H1 (cell line): ENCODE data around the gene XPO5. TPM values are rescaled to one million over a fixed set of nuclear protein-coding genes. Genes with fewer than 3 reads are reported as not detected.
"Not testable (repeated sequence)": the region's sequence is repeated elsewhere in the genome, so short reads cannot be mapped to it uniquely, and the experiment has no call there.

ENCODE experiments used
- CTCF ChIA-PET: fragments of 300-600 bp; sonication (Branson Sonifier 250); formaldehyde crosslinking; loops from one replicate; lab custom pipeline; 2021; ENCODE audit not compliant: partially characterized antibody; lab: Charles Lee
- POLR2A ChIA-PET: fragments of 300-600 bp; sonication (Branson Sonifier 250); formaldehyde crosslinking; loops from one replicate; lab custom pipeline; 2021; ENCODE audit warnings: inconsistent platforms; ENCODE audit not compliant: partially characterized antibody; lab: Charles Lee
- DNase-seq, 2 experiments: peaks; one replicate each; pipeline versions ENCODE4 v3.0.0 to v3.0.0-alpha.2; 2010 to 2022; ENCODE audit warnings: low spot score in 2 of 2, low read depth in 1 of 2, mixed read lengths in 1 of 2
- FAIRE-seq: peaks from 2 replicates; lab custom pipeline; 2011; peaks lifted over from hg19 to GRCh38; lab: Jason Lieb, UNC
- H2AFZ ChIP-seq: 2 replicates; pipeline ENCODE4 v1.8.1; 2012; ENCODE audit warnings: low read length, inconsistent platforms
- H2AK5ac ChIP-seq: 2 replicates; pipeline ENCODE4 v1.6.1; 2013; ENCODE audit warnings: low read depth, low read length
- H2BK120ac ChIP-seq: replicated peaks from 2 replicates; pipeline ENCODE3; 2013; ENCODE audit warnings: low read depth, low read length, inconsistent platforms
- H2BK12ac ChIP-seq: 2 replicates; pipeline ENCODE4 v1.6.1; 2013; ENCODE audit warnings: low read depth, low read length
- H2BK15ac ChIP-seq: 2 replicates; pipeline ENCODE4 v1.6.1; 2013; ENCODE audit warnings: low read length
- H2BK20ac ChIP-seq: 2 replicates; pipeline ENCODE4 v1.6.1; 2013; ENCODE audit warnings: low read length
- H2BK5ac ChIP-seq: 2 replicates; pipeline ENCODE4 v1.6.1; 2013; ENCODE audit warnings: low read depth, low read length
- H3K14ac ChIP-seq: 2 replicates; pipeline ENCODE4 v1.6.1; 2013; ENCODE audit warnings: inconsistent platforms; ENCODE audit not compliant: insufficient read length
- H3K18ac ChIP-seq: 2 replicates; pipeline ENCODE4 v1.6.1; 2013; ENCODE audit warnings: low read length; ENCODE audit errors: extremely low read depth
- H3K23ac ChIP-seq: 2 replicates; pipeline ENCODE4 v1.6.1; 2013; ENCODE audit warnings: inconsistent platforms; ENCODE audit not compliant: insufficient read length
- H3K23me2 ChIP-seq: 2 replicates; pipeline ENCODE4 v1.6.1; 2013; ENCODE audit warnings: low read depth, low read length
- H3K27ac ChIP-seq: 2 replicates; pipeline ENCODE4 v1.6.1; 2011; ENCODE audit warnings: low read depth, low read length, inconsistent platforms
- H3K27me3 ChIP-seq, 4 experiments: replicated peaks in 1 of 4; 1 replicate in 1 of 4; 2 replicates in 3 of 4; pipeline versions ENCODE4 v1.6.1 to v1.8.1; 2011 to 2013; ENCODE audit warnings: low read length in 3 of 4, mild to moderate bottlenecking in 3 of 4, inconsistent platforms in 2 of 4, mixed read lengths in 2 of 4, moderate library complexity in 1 of 4; ENCODE audit not compliant: control insufficient read depth in 3 of 4, insufficient read depth in 3 of 4; ENCODE audit errors: extremely low read depth in 1 of 4
- H3K36me3 ChIP-seq, 4 experiments: 2 replicates each; pipeline versions ENCODE4 v1.6.1 to v1.8.1; 2011 to 2013; ENCODE audit warnings: mild to moderate bottlenecking in 4 of 4, low read length in 3 of 4, moderate library complexity in 2 of 4, control low read depth in 1 of 4, inconsistent platforms in 1 of 4; ENCODE audit not compliant: insufficient read depth in 4 of 4, control insufficient read depth in 2 of 4
- H3K4ac ChIP-seq: replicated peaks from 2 replicates; pipeline ENCODE3; 2013; ENCODE audit warnings: low read length, low read depth, mixed read lengths, inconsistent platforms; ENCODE audit not compliant: insufficient read length
- H3K4me1 ChIP-seq, 4 experiments: replicated peaks in 1 of 4; 1 replicate in 1 of 4; 2 replicates in 3 of 4; pipeline versions ENCODE4 v1.6.1 to v1.8.1; 2011 to 2013; ENCODE audit warnings: low read length in 3 of 4, inconsistent platforms in 2 of 4, mixed read lengths in 1 of 4; ENCODE audit not compliant: insufficient read depth in 4 of 4, control insufficient read depth in 3 of 4
- H3K4me2 ChIP-seq, 2 experiments: 2 replicates each; pipeline versions ENCODE4 v1.6.1 to v1.8.1; 2011 to 2013; ENCODE audit warnings: low read depth in 2 of 2, low read length in 2 of 2, control low read depth in 1 of 2, inconsistent platforms in 1 of 2, mild to moderate bottlenecking in 1 of 2; ENCODE audit not compliant: insufficient read depth in 1 of 2
- H3K4me3 ChIP-seq, 4 experiments: fragments of 200-600, 300-600 bp in 1 of 4; sonication (generic), shearing (Covaris generic), sonication (Bioruptor Twin) in 1 of 4; 2 replicates each; pipeline versions ENCODE4 v1.5.1 to v1.8.1; 2011 to 2016; ENCODE audit warnings: low read length in 4 of 4, low read depth in 3 of 4, control low read depth in 2 of 4, inconsistent platforms in 2 of 4, mild to moderate bottlenecking in 2 of 4, mixed read lengths in 1 of 4, moderate library complexity in 1 of 4; ENCODE audit not compliant: insufficient read depth in 2 of 4; ENCODE audit errors: extremely low read depth in 1 of 4
- H3K56ac ChIP-seq: replicated peaks from 2 replicates; pipeline ENCODE3; 2013; ENCODE audit warnings: low read depth, mild to moderate bottlenecking, mixed read lengths, low read length, inconsistent platforms; ENCODE audit not compliant: insufficient read length
- H3K79me1 ChIP-seq: 2 replicates; pipeline ENCODE4 v1.6.1; 2013; ENCODE audit warnings: low read depth, low read length, control low read depth
- H3K79me2 ChIP-seq, 2 experiments: 2 replicates each; pipeline versions ENCODE4 v1.6.1 to v1.8.1; 2012 to 2013; ENCODE audit warnings: low read length in 2 of 2, mild to moderate bottlenecking in 2 of 2, inconsistent platforms in 1 of 2; ENCODE audit not compliant: insufficient read depth in 2 of 2, control insufficient read depth in 1 of 2
- H3K9ac ChIP-seq, 4 experiments: replicated peaks in 1 of 4; 1 replicate in 1 of 4; 2 replicates in 3 of 4; pipeline versions ENCODE4 v1.6.1 to v1.8.1; 2011 to 2013; ENCODE audit warnings: low read depth in 3 of 4, low read length in 3 of 4, control low read depth in 2 of 4, mild to moderate bottlenecking in 2 of 4, moderate library complexity in 2 of 4, inconsistent platforms in 1 of 4; ENCODE audit errors: extremely low read depth in 1 of 4
- H3K9me3 ChIP-seq, 2 experiments: 2 replicates each; pipeline versions ENCODE4 v1.6.1 to v1.8.1; 2012 to 2013; ENCODE audit warnings: mild to moderate bottlenecking in 2 of 2, moderate library complexity in 2 of 2, control low read depth in 1 of 2, inconsistent platforms in 1 of 2, low read depth in 1 of 2, low read length in 1 of 2, mixed read lengths in 1 of 2; ENCODE audit not compliant: insufficient read depth in 2 of 2
- H4K20me1 ChIP-seq, 2 experiments: replicated peaks in 1 of 2; 2 replicates each; pipeline versions ENCODE3 to v1.8.1; 2011 to 2013; ENCODE audit warnings: inconsistent platforms in 2 of 2, low read length in 2 of 2, mild to moderate bottlenecking in 1 of 2; ENCODE audit not compliant: insufficient read depth in 2 of 2, control insufficient read depth in 1 of 2
- H4K5ac ChIP-seq: 2 replicates; pipeline ENCODE4 v1.6.1; 2013; ENCODE audit warnings: low read length, low read depth, mixed read lengths, inconsistent platforms; ENCODE audit not compliant: insufficient read length
- H4K8ac ChIP-seq: 2 replicates; pipeline ENCODE4 v1.8.0; 2013; ENCODE audit warnings: mild to moderate bottlenecking, moderate library complexity, low read length, inconsistent platforms; ENCODE audit not compliant: insufficient read depth; ENCODE audit errors: extremely low read depth
- H4K91ac ChIP-seq: replicated peaks from 2 replicates; pipeline ENCODE3; 2013; ENCODE audit warnings: low read length, mixed read lengths, inconsistent platforms; ENCODE audit not compliant: insufficient read length
- WGBS, 2 experiments: shearing (Covaris generic) in 1 of 2; methylation state at CpG; one replicate each; pipeline versions ENCODE4 v1.1.6 to v1.1.7; 2013 to 2015; ENCODE audit warnings: low lambda C conversion rate in 2 of 2, mixed read lengths in 2 of 2, inconsistent platforms in 1 of 2, low coverage in 1 of 2, missing lambda C conversion rate in 1 of 2; ENCODE audit not compliant: insufficient replicate concordance in 2 of 2, insufficient coverage in 1 of 2, insufficient read length in 1 of 2; ENCODE audit errors: extremely low coverage in 1 of 2, missing lambda C conversion rate in 1 of 2; 5-methylcytosine and 5-hydroxymethylcytosine counted together
- polyA plus RNA-seq, 7 experiments: library from polyadenylated mRNA; depleted of rRNA in 3 of 7; stranded (reverse) in 5 of 7; unstranded in 2 of 7; fragments of >200 nt in 5 of 7; fragments of 200-250 nt in 2 of 7; gene quantifications; 1 replicate in 5 of 7; 2 replicates in 1 of 7; 4 replicates in 1 of 7; pipeline versions ENCODE4 v1.2.1 to v1.2.3, GENCODE V29; 2011 to 2013; ENCODE audit warnings: missing spikeins in 2 of 7, mixed read lengths in 2 of 7
- total RNA-seq: library from RNA; stranded (reverse); fragmentation: NEBNext Ultra II Directional; extraction: Animal tissue kit (Norgen Biotek cat#: 25700); gene quantifications from 2 replicates; pipeline ENCODE4 v1.2.1, GENCODE V29; 2021

Gene XPO5
- total and polyA plus RNA-seq, 2 of the 8 experiments (the other 6 are each of a cell fraction or from before 2014, with no cell fraction given): 80.6 to 95.7 TPM

- H3K4me3 ChIP-seq, H3K18ac ChIP-seq, H3K23ac ChIP-seq, H4K5ac ChIP-seq, H2BK120ac ChIP-seq, H3K14ac ChIP-seq, H3K56ac ChIP-seq, H3K4me2 ChIP-seq, H2AK5ac ChIP-seq, H3K9me3 ChIP-seq, H3K27ac ChIP-seq, H3K27me3 ChIP-seq, DNase-seq, H3K9ac ChIP-seq, H2BK12ac ChIP-seq, H2BK15ac ChIP-seq, FAIRE-seq, H2BK20ac ChIP-seq, H2AFZ ChIP-seq, H4K91ac ChIP-seq, H3K4ac ChIP-seq, H2BK5ac ChIP-seq, H4K8ac ChIP-seq, H3K23me2 ChIP-seq: not testable (repeated sequence)
- POLR2A ChIA-PET: interaction anchor here (0.8 to 2.4 kb wide), 5 partner anchors 9 to 60 kb away, joined by 3 to 9 read pairs (median 5); partner anchors contain the start of genes DLK2 and LRRC73
- Histone ChIP-seq H3K79me2 (peaks cover 4 to 23% of the 10 kb centered on the region in 2 experiments; a peak in 3 of 4 replicates), H3K79me1 (peaks cover 10% of the 10 kb centered on the region; the same call in 1 of the 2 replicates), H3K4me1 (peaks cover 4 to 12% (median 7%) of the 10 kb centered on the region in 4 experiments), H3K36me3 (peaks cover 15 to 41% (median 31%) of the 10 kb centered on the region in 4 experiments; a peak in 7 of 8 replicates), H4K20me1 (peaks cover 6 to 15% of the 10 kb centered on the region in 2 experiments)
- 90% methylated on average over 5 of the region's 5 CpGs; no CpG with 5 or more reads in 1 of the 2 experiments for WGBS, 2 experiments
- CTCF ChIA-PET: interaction anchor here (0.6 to 32.9 kb wide), 13 partner anchors 2 to 816 kb away, joined by 3 to 536 read pairs (median 4); partner anchors contain the start of genes DLK2, LRRC73 and TJAP1
Measured at GRCh38 chr6:43498291-43498690, 77.5 kb downstream of the XPO5 start.
